GM19438 (cell line): ENCODE data around the gene CRYBB1.

Experiments
- ATAC-seq: cut with Tn5 transposase; IDR thresholded peaks from one replicate; pipeline ENCODE4 v1.9.1; 2021; ENCODE audit warnings: low read depth; ENCODE audit not compliant: unreplicated experiment

The CRYBB1 gene

GRCh38 chr22:26617271-26618199 is at the start of gene CRYBB1:
TSS of gene CRYBB1 (minus strand) at chr22:26618027. CDS start at chr22:26616319, 1,708 bp downstream.
- ATAC-seq = no peak

DNA sequence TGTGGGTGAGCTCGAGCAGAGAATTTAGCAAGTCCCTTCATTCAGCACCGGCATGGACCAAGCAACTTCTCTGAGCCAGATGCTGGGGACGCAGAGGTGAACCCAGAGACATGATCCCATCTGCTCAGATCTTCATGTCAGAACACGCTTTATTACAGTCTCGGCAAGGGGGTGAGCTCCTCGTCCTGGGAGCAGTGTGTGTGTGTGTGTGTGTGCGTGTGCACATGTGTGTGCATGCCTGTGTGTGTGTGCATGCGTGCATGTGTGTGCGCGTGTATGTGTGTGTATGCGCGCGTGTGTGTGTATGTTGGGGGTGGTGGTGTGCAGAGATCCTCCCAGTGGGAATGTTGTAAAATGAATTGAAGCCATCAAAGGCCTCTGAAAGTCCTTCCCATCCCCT is 49.3 kb upstream of the CRYBB1 start:
- ATAC-seq = no peak

- no peak for ATAC-seq
These were observed 48.0 kb upstream of the CRYBB1 start for GRCh38 chr22:26665813-26666231.

GRCh38 chr22:26663374-26663923 is 45.6 kb upstream of the CRYBB1 start:
- ATAC-seq = no peak

- no peak for ATAC-seq
These were observed 44.3 kb upstream of the CRYBB1 start for GRCh38 chr22:26662160-26662559.

DNA sequence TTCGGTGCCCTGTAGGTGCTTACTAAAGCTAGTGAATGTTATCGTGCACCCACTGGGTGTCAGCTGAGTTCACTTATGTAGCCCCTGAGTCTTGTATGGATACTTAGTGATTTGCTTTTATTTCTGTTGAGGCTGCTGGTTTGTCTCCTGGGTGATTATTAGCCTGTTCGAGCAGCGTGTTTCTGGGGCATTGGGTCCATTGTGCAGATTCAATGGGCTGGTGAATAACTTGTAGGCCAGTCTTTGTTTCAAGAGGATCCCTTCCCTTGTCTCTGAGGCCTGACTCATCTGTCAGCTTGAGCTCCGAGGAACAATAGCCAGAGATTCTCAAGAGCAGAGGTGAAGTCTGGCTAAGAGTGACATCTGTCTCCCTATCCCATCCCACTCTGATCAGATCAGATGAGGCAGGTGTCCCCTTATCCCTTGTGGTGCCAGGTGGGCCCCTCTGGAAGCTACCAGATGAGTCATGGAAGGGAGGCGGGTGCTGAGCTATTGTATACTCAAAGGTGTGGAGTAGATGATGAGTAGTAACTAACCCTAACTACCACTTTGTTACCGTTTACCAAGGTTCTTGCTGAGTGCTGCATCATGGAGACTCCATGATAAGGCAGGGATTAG is 43.2 kb upstream of the CRYBB1 start:
- no peak for ATAC-seq

- no peak for ATAC-seq
These were observed 42.5 kb upstream of the CRYBB1 start for GRCh38 chr22:26660356-26660755.

DNA sequence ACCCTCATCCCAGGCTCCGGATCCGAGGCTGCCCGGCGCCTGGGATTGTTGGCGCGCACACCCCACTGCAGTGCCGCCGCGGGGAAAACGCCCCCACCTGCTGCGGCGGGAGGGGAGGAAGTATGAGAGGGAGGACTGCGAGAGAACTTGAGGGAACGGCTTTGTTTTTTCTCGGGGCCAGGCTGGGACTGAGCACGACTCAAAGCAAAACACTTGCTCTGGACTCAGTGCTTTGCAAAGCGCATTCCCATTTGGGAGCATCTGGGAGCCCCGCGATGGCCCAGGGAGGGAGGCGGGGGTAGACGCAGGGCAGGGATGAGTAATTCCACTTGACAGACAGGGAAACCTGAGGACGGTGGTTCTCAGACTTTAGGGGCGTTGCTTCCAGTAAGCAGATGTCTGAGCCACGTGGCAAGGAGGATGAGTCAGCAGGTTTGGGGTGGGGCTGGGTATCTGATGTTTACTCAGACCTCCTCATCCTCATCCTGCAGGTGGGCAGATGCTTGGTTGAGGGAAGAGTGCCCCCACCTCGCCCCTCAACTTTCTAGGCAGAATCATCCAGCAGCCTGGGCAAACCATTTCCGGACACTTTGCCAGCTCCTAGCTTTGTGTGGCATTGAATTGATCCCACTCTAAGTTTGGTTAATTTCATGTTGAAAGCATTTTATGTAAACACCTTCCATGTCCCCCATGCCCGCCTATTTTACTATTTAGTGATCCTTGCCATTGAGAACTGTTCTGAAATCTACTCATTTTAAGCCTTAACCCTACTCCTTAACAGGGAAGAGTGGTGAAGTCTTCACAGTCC is 41.0 kb upstream of the CRYBB1 start:
- no peak for ATAC-seq

- ATAC-seq = no peak
These were observed 40.3 kb upstream of the CRYBB1 start for GRCh38 chr22:26658161-26658560.

DNA sequence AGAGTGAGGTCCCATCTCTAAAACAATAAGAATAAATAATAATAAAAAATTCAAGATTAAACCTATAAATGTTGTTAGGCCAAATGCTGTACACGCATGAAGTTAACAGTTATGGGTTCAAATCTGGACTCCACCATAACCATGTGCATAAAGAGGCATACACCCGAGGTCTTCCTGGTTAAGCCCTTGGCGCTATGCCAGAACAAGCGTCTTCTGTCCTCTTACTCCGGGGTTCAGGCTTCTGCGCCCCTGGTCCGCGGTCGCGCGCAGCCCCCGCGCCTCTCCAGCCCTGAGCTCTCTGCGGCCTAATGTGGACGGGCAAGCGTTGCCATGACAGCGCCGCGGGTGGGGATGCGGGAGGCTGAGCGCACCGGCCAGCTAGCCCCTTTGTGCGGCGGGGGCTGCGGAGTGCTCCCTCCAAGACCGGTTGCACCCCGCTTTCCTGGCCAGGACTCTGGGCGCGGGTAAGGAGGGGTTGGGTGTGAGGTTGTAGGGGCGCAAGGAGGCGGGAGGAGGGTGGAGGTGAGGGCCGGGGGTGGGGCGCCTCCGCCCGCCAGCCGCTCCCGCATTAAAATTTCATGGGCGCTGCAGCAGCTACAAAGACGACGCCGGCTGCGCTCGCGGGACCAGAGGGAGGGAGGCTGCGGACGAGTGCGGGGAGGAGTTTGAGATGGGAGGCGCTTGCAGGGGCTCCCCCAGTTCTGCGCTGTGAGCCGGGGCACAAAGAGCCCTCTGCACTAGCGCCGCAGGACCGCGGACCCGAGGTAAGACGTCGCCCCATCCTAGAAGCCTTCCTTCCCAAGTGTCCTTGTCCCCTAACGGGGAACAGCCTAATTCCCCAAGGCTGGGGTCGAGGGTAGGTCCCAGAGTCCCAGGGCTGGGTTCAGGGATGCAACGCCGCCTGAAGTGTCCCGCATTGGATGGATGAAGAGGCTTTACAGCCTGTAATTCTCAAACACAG is 39.3 kb upstream of the CRYBB1 start, which contains the start of gene MIAT:
MIAT (plus strand) TSS at position 698 of the 961 bp plus-strand sequence.
- ATAC-seq = no peak

DNA sequence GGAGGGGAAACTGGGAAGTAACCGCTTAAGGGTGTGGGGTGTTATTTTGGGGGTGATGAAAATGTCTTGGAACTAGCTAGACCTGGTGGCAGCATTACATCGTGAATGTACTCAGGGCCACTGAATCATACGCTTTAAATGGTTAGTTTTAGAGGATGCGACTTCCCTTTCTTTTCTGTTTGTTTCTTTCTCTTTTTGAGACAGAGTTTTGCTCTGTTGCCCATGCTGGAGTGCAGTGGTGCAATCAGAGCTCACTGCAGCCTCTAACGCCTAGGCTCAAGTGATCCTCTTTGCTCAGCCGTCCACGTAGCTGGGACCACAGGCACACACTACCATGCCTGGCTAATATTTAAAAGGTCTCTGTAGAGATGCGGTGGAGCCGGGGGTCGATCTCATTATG is 34.0 kb upstream of the CRYBB1 start:
- ATAC-seq = no peak

DNA sequence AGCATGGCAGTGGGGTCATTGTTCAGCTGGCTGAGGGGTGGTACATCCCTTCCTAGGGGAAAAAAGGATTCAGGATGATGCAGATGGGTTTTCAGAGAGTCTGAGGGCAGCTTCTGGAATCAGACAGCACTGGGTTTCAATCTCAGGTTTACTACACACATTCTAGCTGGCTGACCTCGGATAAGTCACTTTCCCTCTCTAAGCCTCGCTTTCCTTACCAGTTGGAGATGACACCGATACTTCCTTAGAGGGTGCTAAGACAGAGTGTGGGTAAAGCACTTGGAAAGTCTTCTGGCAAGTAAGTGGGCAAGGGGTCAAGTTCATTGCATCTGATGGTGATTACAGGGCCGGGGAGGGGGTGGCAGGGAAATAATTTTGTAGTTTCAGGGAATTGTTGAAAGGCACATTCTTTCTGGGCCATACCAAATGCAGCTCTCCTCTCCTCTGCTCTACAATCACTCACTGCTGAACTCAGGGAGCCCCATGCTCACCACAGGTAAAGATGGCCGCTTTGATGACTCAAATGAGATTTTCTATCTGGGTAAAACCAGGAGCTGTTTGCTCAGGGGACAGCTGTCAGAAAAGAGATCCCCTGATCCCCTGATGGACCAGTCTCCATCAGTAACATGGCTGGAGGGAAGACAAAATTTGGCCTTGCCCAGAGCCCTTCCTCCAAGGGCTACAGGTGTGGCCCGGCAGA is 33.0 kb upstream of the CRYBB1 start:
- no peak for ATAC-seq

- no peak for ATAC-seq
These were observed 30.9 kb upstream of the CRYBB1 start for GRCh38 chr22:26648528-26649388.

GRCh38 chr22:26648011-26648497 is 30.2 kb upstream of the CRYBB1 start:
- no peak for ATAC-seq

- no peak for ATAC-seq
These were observed 28.3 kb upstream of the CRYBB1 start for GRCh38 chr22:26646158-26646557.

- ATAC-seq = no peak
These were observed 25.7 kb upstream of the CRYBB1 start for GRCh38 chr22:26643418-26644100.
